Bronchial epithelial cell (primary cell): ENCODE results near the gene ACP3. TPM values are rescaled to one million over a fixed set of nuclear protein-coding genes. Genes with fewer than 3 reads are reported as not detected.
"Not testable (repeated sequence)": the region's sequence is repeated elsewhere in the genome, so short reads cannot be mapped to it uniquely, and the experiment has no call there.

ENCODE experiments used
- DNase-seq: peaks from one replicate; pipeline ENCODE4 v3.0.0-alpha.2; 2010; ENCODE audit warnings: low read depth
- FAIRE-seq: peaks from 2 replicates; lab custom pipeline; 2011; peaks lifted over from hg19 to GRCh38; lab: Jason Lieb, UNC
- H3K27me3 ChIP-seq: 2 replicates; pipeline ENCODE4 v1.5.1; 2011; ENCODE audit warnings: low read length; ENCODE audit not compliant: control insufficient read depth, insufficient read depth
- H3K36me3 ChIP-seq: 2 replicates; pipeline ENCODE4 v1.5.1; 2011; ENCODE audit warnings: low read length; ENCODE audit not compliant: control insufficient read depth, insufficient read depth
- H3K4me3 ChIP-seq: 2 replicates; pipeline ENCODE4 v1.5.1; 2011; ENCODE audit warnings: mild to moderate bottlenecking, low read depth, low read length, control low read depth
- total RNA-seq: library from RNA; depleted of rRNA; stranded (reverse); fragments of >200 nt; gene quantifications from 2 replicates; pipeline ENCODE4 v1.2.1, GENCODE V29; 2014
- TF ChIP-seq, protein P1 (sequence below): IDR thresholded peaks from 2 replicates; pipeline ENCODE4 v1.5.1; 2011; ENCODE audit warnings: mild to moderate bottlenecking, moderate library complexity, low read length, control low read depth, inconsistent platforms; ENCODE audit not compliant: insufficient read depth, severe bottlenecking

Gene ACP3
- total RNA-seq, 1 donor from 2014 or later, result 1.6 TPM

DNA sequence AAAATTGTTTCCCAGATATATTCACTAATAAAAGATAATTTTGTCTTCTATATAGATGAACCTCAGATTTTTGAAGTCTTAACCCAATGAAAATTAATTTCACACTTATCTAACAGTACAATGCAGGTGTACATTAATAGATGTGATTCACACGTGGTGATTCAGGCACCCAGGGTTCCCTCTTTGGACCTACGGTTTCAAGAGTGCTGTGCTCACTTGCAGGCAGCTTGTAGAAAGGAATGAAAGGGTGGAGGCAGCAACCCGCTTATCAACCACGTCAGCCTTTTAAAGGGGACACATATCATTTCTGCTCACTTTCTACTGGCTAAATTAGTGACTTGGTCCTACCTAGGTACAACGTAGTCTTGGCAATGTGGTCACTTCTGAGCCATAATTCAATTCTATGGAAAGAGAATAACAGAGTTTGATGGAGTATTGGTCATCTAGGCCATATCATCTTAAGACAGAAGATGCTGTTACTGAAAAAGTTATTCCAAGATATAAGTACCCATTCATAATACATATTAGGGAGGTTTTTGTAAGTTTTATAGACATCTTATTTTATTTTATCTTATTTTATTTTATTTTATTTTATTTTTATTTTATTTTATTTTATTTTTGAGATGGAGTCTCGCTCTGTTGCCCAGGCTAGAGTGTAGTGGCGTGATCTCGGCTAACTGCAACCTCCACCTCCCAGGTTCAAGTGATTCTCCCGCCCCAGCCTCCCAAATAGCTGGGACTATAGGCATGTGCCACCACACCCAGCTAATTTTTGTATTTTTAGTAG, 37.9 kb downstream of the ACP3 start:
- TF ChIP-seq, protein P1, sequence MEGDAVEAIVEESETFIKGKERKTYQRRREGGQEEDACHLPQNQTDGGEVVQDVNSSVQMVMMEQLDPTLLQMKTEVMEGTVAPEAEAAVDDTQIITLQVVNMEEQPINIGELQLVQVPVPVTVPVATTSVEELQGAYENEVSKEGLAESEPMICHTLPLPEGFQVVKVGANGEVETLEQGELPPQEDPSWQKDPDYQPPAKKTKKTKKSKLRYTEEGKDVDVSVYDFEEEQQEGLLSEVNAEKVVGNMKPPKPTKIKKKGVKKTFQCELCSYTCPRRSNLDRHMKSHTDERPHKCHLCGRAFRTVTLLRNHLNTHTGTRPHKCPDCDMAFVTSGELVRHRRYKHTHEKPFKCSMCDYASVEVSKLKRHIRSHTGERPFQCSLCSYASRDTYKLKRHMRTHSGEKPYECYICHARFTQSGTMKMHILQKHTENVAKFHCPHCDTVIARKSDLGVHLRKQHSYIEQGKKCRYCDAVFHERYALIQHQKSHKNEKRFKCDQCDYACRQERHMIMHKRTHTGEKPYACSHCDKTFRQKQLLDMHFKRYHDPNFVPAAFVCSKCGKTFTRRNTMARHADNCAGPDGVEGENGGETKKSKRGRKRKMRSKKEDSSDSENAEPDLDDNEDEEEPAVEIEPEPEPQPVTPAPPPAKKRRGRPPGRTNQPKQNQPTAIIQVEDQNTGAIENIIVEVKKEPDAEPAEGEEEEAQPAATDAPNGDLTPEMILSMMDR, result no peak
- H3K27me3 ChIP-seq, result no peaks in the 10 kb centered on the region
- no peaks in the 10 kb centered on the region for H3K36me3 ChIP-seq
- no peak overlapping the region for H3K4me3 ChIP-seq
- FAIRE-seq (no peak), DNase-seq (peak; percentile 78)

DNA sequence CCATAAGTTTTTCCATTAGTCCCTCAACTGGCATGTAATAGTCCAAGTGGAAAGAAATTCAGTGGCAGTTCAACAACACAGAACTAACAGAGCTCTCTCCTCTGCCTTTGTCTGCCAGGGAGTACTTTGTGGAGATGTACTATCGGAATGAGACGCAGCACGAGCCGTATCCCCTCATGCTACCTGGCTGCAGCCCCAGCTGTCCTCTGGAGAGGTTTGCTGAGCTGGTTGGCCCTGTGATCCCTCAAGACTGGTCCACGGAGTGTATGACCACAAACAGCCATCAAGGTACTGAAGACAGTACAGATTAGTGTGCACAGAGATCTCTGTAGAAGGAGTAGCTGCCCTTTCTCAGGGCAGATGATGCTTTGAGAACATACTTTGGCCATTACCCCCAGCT, 39.4 kb downstream of the ACP3 start:
- TF ChIP-seq, protein P1, result no peak
- no peak for FAIRE-seq
- Histone ChIP-seq H3K4me3 (no peak overlapping the region), H3K27me3 (no peaks in the 10 kb centered on the region), H3K36me3 (no peaks in the 10 kb centered on the region)
- DNase-seq, result no peak

DNA sequence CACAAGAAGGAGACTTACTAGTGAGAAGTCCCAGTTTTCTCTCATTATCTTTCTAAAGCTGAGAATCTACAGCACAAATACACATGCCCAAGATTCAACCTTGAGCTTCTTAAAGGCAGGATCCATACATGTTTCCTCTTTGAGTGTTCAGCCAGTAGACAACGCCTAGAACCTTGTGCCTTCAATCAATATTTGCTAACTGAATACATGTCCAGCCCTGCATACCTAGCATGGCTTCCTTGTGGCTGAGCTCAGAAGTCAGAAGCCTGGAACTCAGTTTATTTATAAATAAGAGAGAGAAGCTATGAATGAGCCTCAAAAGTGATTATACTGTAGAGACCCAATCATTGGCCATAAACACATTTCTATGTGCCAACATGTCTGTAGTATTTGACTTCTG, 43.5 kb downstream of the ACP3 start:
- DNase-seq, result peak; percentile 43
- H3K36me3 ChIP-seq, result no peaks in the 10 kb centered on the region
- FAIRE-seq, result no peak
- H3K4me3 ChIP-seq, result no peak overlapping the region
- TF ChIP-seq, protein P1, result no peak
- no peaks in the 10 kb centered on the region for H3K27me3 ChIP-seq

DNA sequence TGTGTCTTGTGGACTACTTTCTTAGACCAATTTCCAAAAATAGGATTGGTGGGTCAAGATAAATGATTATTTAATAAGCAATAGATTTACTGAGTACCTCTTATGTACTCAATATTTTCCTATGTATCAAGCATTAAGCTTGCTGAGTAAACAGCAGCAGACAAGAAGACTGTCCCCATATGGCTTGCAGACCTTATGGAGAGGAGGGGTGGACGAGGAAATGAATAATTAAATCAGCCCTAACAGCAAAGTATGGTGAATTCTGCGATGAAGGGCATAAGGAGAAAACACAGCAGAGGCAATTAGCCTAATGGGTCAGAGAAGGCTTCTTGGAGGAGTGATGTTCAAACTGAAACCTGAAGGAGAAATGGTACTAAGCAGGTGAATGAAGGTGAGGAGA, 45.1 kb downstream of the ACP3 start:
- no peak for DNase-seq
- Histone ChIP-seq H3K36me3 (no peaks in the 10 kb centered on the region), H3K27me3 (no peaks in the 10 kb centered on the region), H3K4me3 (no peak overlapping the region)
- no peak for FAIRE-seq
- TF ChIP-seq, protein P1, result no peak

DNA sequence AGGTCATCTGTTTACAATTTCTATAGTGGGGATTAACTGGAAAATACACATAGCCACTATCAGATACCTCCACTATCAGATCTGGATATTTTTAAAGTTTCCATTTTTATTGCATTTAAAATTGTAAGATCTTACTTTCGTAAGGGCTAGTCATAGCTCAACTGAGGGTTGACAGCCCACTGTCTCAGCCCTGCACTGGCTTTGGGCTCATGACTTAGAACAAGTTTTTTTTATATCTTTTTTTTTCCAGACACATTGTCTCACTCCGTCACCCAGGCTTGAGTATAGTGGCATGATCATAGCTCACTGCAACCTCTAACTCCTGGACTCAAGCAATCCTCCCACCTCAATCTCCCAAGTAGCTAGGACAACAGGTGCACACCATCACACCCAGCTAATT, 51.3 kb downstream of the ACP3 start:
- no peaks in the 10 kb centered on the region for H3K36me3 ChIP-seq
- DNase-seq, result no peak
- FAIRE-seq, result no peak
- no peaks in the 10 kb centered on the region for H3K27me3 ChIP-seq
- TF ChIP-seq, protein P1, result no peak
- H3K4me3 ChIP-seq, result no peak overlapping the region

DNA sequence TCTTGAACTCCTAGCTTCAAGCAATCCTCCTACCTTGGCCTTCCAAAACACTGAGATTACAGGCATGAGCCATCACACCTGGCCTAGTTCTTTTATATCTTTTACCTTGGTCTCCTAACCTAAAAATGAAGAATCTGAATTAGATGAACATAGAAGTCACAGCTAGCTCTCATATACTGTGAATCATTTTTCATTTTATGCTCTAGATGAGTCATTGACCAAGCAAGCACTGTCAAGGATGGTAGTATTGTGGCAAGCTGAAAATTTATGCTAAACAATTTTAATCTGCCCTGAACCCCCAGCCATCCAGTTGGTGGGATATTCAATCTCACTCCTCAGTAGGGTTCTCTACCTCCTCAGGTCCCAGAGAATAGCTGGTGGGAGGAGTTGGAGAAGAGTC, 51.8 kb downstream of the ACP3 start:
- TF ChIP-seq, protein P1, result no peak
- peak; percentile 36 for DNase-seq
- Histone ChIP-seq H3K4me3 (no peak overlapping the region), H3K27me3 (no peaks in the 10 kb centered on the region), H3K36me3 (no peaks in the 10 kb centered on the region)
- FAIRE-seq, result no peak

DNA sequence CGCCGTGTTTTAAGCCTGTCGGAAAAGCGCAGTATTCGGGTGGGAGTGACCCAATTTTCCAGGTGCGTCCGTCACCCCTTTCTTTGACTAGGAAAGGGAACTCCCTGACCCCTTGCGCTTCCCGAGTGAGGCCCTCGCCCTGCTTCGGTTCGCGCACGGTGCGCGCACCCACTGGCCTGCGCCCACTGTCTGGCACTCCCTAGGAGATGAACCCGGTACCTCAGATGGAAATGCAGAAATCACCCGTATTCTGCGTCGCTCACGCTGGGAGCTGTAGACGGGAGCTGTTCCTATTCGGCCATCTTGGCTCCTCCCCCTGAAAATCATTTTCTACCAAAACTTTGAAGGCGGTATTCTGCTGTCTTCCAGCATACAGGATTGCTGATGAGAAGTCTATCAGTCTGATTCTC, 59.7 kb downstream of the ACP3 start:
- H3K27me3 ChIP-seq, FAIRE-seq, H3K4me3 ChIP-seq, DNase-seq, H3K36me3 ChIP-seq: not testable (repeated sequence)
